ENCODE results near the gene MICALL1. TPM values are rescaled to one million over a fixed set of nuclear protein-coding genes. Genes with fewer than 3 reads are reported as not detected.

The MICALL1 gene
- total and polyA plus RNA-seq, 2 of the 13 experiments (the other 11 are each of a cell fraction or from before 2014, with no cell fraction given): 7.6 to 10.6 TPM

- TF ChIP-seq, protein P1, sequence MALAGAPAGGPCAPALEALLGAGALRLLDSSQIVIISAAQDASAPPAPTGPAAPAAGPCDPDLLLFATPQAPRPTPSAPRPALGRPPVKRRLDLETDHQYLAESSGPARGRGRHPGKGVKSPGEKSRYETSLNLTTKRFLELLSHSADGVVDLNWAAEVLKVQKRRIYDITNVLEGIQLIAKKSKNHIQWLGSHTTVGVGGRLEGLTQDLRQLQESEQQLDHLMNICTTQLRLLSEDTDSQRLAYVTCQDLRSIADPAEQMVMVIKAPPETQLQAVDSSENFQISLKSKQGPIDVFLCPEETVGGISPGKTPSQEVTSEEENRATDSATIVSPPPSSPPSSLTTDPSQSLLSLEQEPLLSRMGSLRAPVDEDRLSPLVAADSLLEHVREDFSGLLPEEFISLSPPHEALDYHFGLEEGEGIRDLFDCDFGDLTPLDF (CRISPR knock-in tag; IDR thresholded peaks at IDR 0.05): no peak
- TF ChIP-seq DBP (CRISPR knock-in tag; IDR thresholded peaks at IDR 0.05; ENCODE audit: not compliant biosample characterization): no peak
- no peak for TF ChIP-seq NCOA1 (CRISPR knock-in tag; IDR thresholded peaks at IDR 0.05)
- TF ChIP-seq ZNF546 (CRISPR knock-in tag; conservative IDR thresholded peaks at IDR 0.05): no peak
- no peak for TF ChIP-seq HNRNPL (IDR thresholded peaks at IDR 0.05; ENCODE audit: low read depth, low read length)
- no peak for TF ChIP-seq ATF2 (CRISPR knock-in tag; IDR thresholded peaks at IDR 0.05)
- TF ChIP-seq SKI (IDR thresholded peaks at IDR 0.05; ENCODE audit: partially characterized antibody): no peak
- TF ChIP-seq ZNF460 (CRISPR knock-in tag; IDR thresholded peaks at IDR 0.05; ENCODE audit: borderline replicate concordance): no peak
- TF ChIP-seq MATR3 (CRISPR knock-in tag; IDR thresholded peaks at IDR 0.05): no peak
Measured at GRCh38 chr22:37912171-37912570, 6.1 kb downstream of the MICALL1 start (continued).

DNA sequence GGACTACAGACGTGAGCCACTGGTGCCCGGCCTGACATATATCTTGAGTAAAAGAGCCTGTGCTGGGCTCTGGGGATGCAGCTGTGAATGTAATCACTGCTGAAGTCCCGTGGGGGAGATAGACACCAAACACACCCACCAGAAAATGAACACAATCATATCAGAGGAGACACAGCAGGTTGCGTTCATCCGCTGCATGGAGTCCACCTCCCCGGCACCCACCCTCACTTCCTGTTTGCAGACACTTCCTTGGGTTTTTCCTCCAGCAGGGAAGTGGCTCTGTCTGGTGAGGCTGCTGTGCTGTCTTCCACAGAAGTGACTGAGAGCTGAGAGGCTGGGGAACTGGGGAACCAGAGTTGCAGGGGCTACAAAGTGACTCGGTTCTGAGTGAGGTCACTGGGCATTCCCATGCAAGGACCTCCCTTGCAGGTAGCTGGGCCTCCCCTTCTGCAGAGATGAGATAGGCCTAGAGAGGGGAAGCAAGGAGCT, 7.2 kb downstream of the MICALL1 start:
- FAIRE-seq (no peak), DNase-seq (ENCODE audit: low spot score) (no peak), ATAC-seq (no peak)
- Histone ChIP-seq H3K36me3 (replicated peaks in 1 of 2; ENCODE audit: control insufficient read depth in 1 of 2, insufficient read depth in 2 of 2, low read length in 2 of 2) (peaks cover 5 to 24% of the 10 kb centered on the region in 2 experiments; a peak in 4 of 5 replicates), H3K4me3 (replicated peaks in 1 of 3; ENCODE audit: insufficient read depth in 1 of 3, low read depth in 2 of 3, low read length in 3 of 3) (no peak overlapping the region), H3K79me2 (ENCODE audit: insufficient read depth, low read length) (no peaks in the 10 kb centered on the region), H3K4me2 (ENCODE audit: low read depth, low read length) (no peak overlapping the region), H2AFZ (ENCODE audit: low read length) (no peak overlapping the region), H3K27me3 (ENCODE audit: control insufficient read depth in 1 of 2, insufficient read depth in 2 of 2, low read length in 2 of 2) (no peaks in the 10 kb centered on the region), H3K27ac (ENCODE audit: extremely low read length, insufficient read depth, low read length) (no peak overlapping the region), H3K9me3 (ENCODE audit: low read length) (no peaks in the 10 kb centered on the region), H4K20me1 (ENCODE audit: insufficient read depth, low read length) (no peaks in the 10 kb centered on the region), H3K4me1 (ENCODE audit: insufficient read depth, low read length) (no peaks in the 10 kb centered on the region; the same call in 1 of the 2 replicates), H3K9ac (ENCODE audit: insufficient read depth, low read depth, low read length) (no peak overlapping the region)
- TF ChIP-seq ZNF792 (CRISPR knock-in tag; IDR thresholded peaks at IDR 0.05): no peak
- no peak for TF ChIP-seq AHR (CRISPR knock-in tag; IDR thresholded peaks at IDR 0.05)
- TF ChIP-seq, protein P2, sequence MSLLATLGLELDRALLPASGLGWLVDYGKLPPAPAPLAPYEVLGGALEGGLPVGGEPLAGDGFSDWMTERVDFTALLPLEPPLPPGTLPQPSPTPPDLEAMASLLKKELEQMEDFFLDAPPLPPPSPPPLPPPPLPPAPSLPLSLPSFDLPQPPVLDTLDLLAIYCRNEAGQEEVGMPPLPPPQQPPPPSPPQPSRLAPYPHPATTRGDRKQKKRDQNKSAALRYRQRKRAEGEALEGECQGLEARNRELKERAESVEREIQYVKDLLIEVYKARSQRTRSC (CRISPR knock-in tag; IDR thresholded peaks at IDR 0.05; ENCODE audit: low read depth): no peak
- no peak for TF ChIP-seq NFE2L2 (IDR thresholded peaks at IDR 0.05; ENCODE audit: low read length)
- TF ChIP-seq HMGXB3 (CRISPR knock-in tag; IDR thresholded peaks at IDR 0.05; ENCODE audit: borderline replicate concordance): no peak
- TF ChIP-seq HMG20B (CRISPR knock-in tag; conservative IDR thresholded peaks at IDR 0.05): no peak
- in situ Hi-C loops (cut with HindIII; ENCODE audit: extremely low pct_ligation_motif_present, low pct_unique_long_range_greater_than_20kb): no loop called here
- BruUV-seq (replicated peaks): no TSS peak
- ChIA-PET POLR2A (no interaction called here), CTCF (ENCODE audit: low intra/inter-chr PET ratio, low total read pairs) (no interaction called here)
- WGBS (ENCODE audit: low lambda C conversion rate): 92% methylated on average over 4 of the region's 7 CpGs
- intact Hi-C loops (cut with micrococcal nuclease; ENCODE audit: unreplicated experiment): no loop called here
